ENCODE data around the gene MSH2.

The MSH2 gene

DNA sequence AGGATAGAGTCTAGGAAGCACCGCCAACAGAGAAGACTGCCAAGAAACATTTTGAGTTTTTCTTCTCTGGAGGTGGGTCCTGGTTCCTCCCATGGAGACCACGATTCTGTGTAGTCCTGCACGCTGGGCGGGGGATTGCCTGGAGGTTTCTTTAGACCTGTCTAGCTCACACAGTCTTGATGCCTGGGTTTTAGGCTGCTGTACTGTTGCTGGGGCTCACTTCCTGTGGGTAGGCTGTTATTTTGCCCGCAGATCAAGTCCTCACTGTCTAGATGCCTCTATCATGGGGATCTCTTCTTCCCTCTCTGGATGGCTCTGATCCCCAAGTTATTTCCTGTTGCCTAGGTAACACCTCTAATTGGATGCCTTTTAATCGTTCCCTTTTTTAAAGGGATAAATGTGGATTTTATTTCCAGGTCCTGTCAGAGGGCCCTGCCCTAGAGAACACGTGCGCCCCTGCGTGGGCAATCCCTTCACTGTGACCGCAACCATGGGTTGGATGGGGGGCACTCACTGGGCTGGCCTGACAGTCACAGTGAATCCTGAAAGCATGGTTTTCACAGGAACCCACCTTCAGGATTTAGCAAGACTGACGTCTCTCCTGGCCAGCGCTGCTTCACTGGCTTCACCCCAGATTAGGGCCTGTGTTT is 115.7 kb downstream of the MSH2 start:
- TF ChIP-seq, protein P1, sequence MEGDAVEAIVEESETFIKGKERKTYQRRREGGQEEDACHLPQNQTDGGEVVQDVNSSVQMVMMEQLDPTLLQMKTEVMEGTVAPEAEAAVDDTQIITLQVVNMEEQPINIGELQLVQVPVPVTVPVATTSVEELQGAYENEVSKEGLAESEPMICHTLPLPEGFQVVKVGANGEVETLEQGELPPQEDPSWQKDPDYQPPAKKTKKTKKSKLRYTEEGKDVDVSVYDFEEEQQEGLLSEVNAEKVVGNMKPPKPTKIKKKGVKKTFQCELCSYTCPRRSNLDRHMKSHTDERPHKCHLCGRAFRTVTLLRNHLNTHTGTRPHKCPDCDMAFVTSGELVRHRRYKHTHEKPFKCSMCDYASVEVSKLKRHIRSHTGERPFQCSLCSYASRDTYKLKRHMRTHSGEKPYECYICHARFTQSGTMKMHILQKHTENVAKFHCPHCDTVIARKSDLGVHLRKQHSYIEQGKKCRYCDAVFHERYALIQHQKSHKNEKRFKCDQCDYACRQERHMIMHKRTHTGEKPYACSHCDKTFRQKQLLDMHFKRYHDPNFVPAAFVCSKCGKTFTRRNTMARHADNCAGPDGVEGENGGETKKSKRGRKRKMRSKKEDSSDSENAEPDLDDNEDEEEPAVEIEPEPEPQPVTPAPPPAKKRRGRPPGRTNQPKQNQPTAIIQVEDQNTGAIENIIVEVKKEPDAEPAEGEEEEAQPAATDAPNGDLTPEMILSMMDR (conservative IDR thresholded peaks at IDR 0.05; ENCODE audit: low read depth, low read length): no peak
- no peak overlapping the region for H2AFZ ChIP-seq (ENCODE audit: low read depth)
- no peaks in the 10 kb centered on the region for H3K27me3 ChIP-seq (ENCODE audit: insufficient read depth, low read depth)
- no peaks in the 10 kb centered on the region for H4K20me1 ChIP-seq (ENCODE audit: insufficient read depth)
- peak overlapping the region; percentile 97; the same call in 1 of the 2 replicates for H3K27ac ChIP-seq
- no peak overlapping the region for H3K4me3 ChIP-seq (IDR thresholded peaks at IDR 0.05; ENCODE audit: insufficient read depth, low read depth, low read length)
- H3K4me2 ChIP-seq: no peak overlapping the region; the same call in 1 of the 2 replicates
- H3K36me3 ChIP-seq (ENCODE audit: insufficient read depth): no peaks in the 10 kb centered on the region
- H3K79me2 ChIP-seq (ENCODE audit: insufficient read depth, low read depth): peaks cover 6% of the 10 kb centered on the region; the same call in 1 of the 2 replicates
- H3K9ac ChIP-seq: no peak overlapping the region
- H3K4me1 ChIP-seq (ENCODE audit: low read depth, poor library complexity, severe bottlenecking): peaks cover 53% of the 10 kb centered on the region

DNA sequence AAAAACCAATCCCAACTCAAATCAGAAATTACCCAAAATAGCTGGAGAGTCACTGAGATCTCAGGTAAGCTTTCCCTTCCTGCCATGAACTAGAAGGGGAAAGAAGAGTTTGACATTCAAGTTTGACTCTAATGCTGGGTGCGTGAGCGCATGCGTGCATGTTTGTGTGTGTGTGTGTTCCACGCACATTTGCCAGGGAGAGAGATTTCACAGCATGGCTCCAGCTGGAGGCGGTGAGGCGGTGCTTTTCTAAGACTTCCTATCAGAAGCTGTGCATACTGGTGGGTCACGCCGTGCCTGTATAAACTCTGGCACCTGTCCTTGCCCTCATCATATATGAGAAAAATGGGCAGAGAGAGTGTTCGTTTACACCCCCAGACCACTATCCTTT is 116.2 kb downstream of the MSH2 start:
- Histone ChIP-seq H3K4me3 (IDR thresholded peaks at IDR 0.05; ENCODE audit: insufficient read depth, low read depth, low read length) (no peak overlapping the region), H3K4me2 (peak overlapping the region; percentile 94; the same call in 1 of the 2 replicates), H2AFZ (ENCODE audit: low read depth) (no peak overlapping the region), H3K27me3 (ENCODE audit: insufficient read depth, low read depth) (no peaks in the 10 kb centered on the region), H3K4me1 (ENCODE audit: low read depth, poor library complexity, severe bottlenecking) (peaks cover 57% of the 10 kb centered on the region), H3K79me2 (ENCODE audit: insufficient read depth, low read depth) (peaks cover 6% of the 10 kb centered on the region; the same call in 1 of the 2 replicates), H3K27ac (peak overlapping the region; percentile 97; the same call in 1 of the 2 replicates), H3K36me3 (ENCODE audit: insufficient read depth) (no peaks in the 10 kb centered on the region), H4K20me1 (ENCODE audit: insufficient read depth) (no peaks in the 10 kb centered on the region), H3K9ac (no peak overlapping the region; the same call in 1 of the 2 replicates)
- TF ChIP-seq, protein P1 (conservative IDR thresholded peaks at IDR 0.05; ENCODE audit: low read depth, low read length): no peak

DNA sequence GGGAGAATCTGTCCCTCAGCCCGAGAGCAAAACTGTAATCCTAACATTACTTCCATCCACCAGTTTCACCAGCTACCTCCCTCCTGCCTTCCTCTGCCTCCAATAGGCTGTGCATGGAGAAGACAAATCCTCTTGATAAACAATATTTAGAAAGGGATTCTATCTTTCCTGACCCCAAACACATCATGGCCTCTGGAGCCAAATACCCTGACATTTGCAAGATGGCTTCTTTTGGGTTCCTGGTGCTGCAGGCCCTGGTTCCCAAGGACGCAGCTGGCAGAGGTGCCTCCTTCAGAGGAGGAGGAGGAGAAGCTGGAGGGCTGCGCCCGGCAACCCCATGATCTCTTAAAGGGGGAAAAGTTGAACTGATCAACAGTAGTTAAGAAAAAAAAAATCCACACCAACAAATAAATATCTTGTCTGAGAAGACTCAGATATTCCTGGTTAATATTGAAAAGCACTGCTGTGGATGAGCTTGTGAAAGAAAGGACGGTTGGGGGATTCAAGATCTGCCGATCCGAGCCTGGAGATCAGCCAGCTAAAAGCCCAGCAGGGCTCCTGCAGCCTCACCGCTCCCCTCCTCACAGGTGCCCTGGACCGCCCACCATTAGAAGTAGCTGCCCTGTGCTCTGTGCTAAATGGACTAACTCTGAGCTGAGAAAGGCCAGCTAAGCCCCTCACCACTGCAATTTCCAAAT is 116.8 kb downstream of the MSH2 start:
- H4K20me1 ChIP-seq (ENCODE audit: insufficient read depth): no peaks in the 10 kb centered on the region
- peak overlapping the region; percentile 97 for H3K27ac ChIP-seq
- H3K4me1 ChIP-seq (ENCODE audit: low read depth, poor library complexity, severe bottlenecking): peaks cover 58% of the 10 kb centered on the region
- TF ChIP-seq, protein P1 (conservative IDR thresholded peaks at IDR 0.05; ENCODE audit: low read depth, low read length): no peak; the same call in 1 of the 2 replicates
- no peaks in the 10 kb centered on the region for H3K27me3 ChIP-seq (ENCODE audit: insufficient read depth, low read depth)
- H3K4me3 ChIP-seq (IDR thresholded peaks at IDR 0.05; ENCODE audit: insufficient read depth, low read depth, low read length): peak overlapping the region; percentile 17
- H3K4me2 ChIP-seq: peak overlapping the region; percentile 94
- peak overlapping the region; percentile 90; the same call in 1 of the 2 replicates for H3K9ac ChIP-seq
- no peaks in the 10 kb centered on the region for H3K36me3 ChIP-seq (ENCODE audit: insufficient read depth)
- H2AFZ ChIP-seq (ENCODE audit: low read depth): peak overlapping the region; percentile 91
- peaks cover 6% of the 10 kb centered on the region; the same call in 1 of the 2 replicates for H3K79me2 ChIP-seq (ENCODE audit: insufficient read depth, low read depth)

DNA sequence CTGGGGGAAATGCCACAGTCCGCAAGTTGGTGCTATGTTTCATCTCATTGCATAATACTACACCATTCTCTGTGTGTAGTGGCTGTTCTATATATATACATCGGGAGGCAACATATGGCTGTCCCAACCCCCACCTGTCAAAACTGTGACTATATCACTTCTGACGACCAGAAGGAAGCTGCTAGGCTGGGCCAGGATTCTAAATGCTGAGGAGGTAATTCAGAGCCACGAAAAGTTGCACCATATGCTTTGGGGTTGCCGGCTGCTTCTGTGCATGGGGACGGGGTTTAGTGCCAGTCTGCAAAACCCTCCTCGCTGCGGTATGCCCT is 117.3 kb downstream of the MSH2 start:
- Histone ChIP-seq H4K20me1 (ENCODE audit: insufficient read depth) (no peaks in the 10 kb centered on the region), H3K27me3 (ENCODE audit: insufficient read depth, low read depth) (no peaks in the 10 kb centered on the region), H3K79me2 (ENCODE audit: insufficient read depth, low read depth) (peaks cover 6% of the 10 kb centered on the region; the same call in 1 of the 2 replicates), H2AFZ (ENCODE audit: low read depth) (peak overlapping the region; percentile 91), H3K4me2 (peak overlapping the region; percentile 94), H3K4me3 (IDR thresholded peaks at IDR 0.05; ENCODE audit: insufficient read depth, low read depth, low read length) (peak overlapping the region; percentile 17), H3K27ac (peak overlapping the region; percentile 97), H3K9ac (peak overlapping the region; percentile 90), H3K4me1 (ENCODE audit: low read depth, poor library complexity, severe bottlenecking) (peaks cover 63% of the 10 kb centered on the region), H3K36me3 (ENCODE audit: insufficient read depth) (no peaks in the 10 kb centered on the region)
- TF ChIP-seq, protein P1 (conservative IDR thresholded peaks at IDR 0.05; ENCODE audit: low read depth, low read length): no peak; the same call in 1 of the 2 replicates
